Measurements from ENCODE around the gene DEFB126. TPM values are rescaled to one million over a fixed set of nuclear protein-coding genes. Genes with fewer than 3 reads are reported as not detected.
"Not testable (repeated sequence)": the region's sequence is repeated elsewhere in the genome, so short reads cannot be mapped to it uniquely, and the experiment has no call there.

The DEFB126 gene
- total RNA-seq, result not detected in 2 replicates

GRCh38 chr20:142290-142689, at the start of gene DEFB126:
Gene DEFB126, plus strand, starts transcription at chr20:142590. Its CDS starts 39 bp downstream, at chr20:142629.
- no peak for DNase-seq (ENCODE audit: extremely low read depth, low read depth, low spot score)

- no peak for DNase-seq (ENCODE audit: extremely low read depth, low read depth, low spot score)
Observed at GRCh38 chr20:93641-94040, 48.7 kb upstream of the DEFB126 start.

- no peak for DNase-seq (ENCODE audit: extremely low read depth, low read depth, low spot score)
Observed at GRCh38 chr20:95215-95614, 47.2 kb upstream of the DEFB126 start.

- not testable (repeated sequence) for DNase-seq (ENCODE audit: extremely low read depth, low read depth, low spot score)
Observed at GRCh38 chr20:97691-98090, 44.7 kb upstream of the DEFB126 start.

GRCh38 chr20:101975-102374, 40.4 kb upstream of the DEFB126 start:
- DNase-seq (ENCODE audit: extremely low read depth, low read depth, low spot score), result no peak

- no peak for DNase-seq (ENCODE audit: extremely low read depth, low read depth, low spot score)
Observed at GRCh38 chr20:103456-103855, 38.9 kb upstream of the DEFB126 start.

- DNase-seq (ENCODE audit: extremely low read depth, low read depth, low spot score), result no peak
Observed at GRCh38 chr20:112396-112795, 30.0 kb upstream of the DEFB126 start.

GRCh38 chr20:117518-117917, 24.9 kb upstream of the DEFB126 start:
- no peak for DNase-seq (ENCODE audit: extremely low read depth, low read depth, low spot score)

GRCh38 chr20:129786-130323, 12.5 kb upstream of the DEFB126 start:
- DNase-seq (ENCODE audit: extremely low read depth, low read depth, low spot score), result not testable (repeated sequence)

- no peak for DNase-seq (ENCODE audit: extremely low read depth, low read depth, low spot score)
Observed at GRCh38 chr20:137668-138490, 4.5 kb upstream of the DEFB126 start.

- no peak for DNase-seq (ENCODE audit: extremely low read depth, low read depth, low spot score)
Observed at GRCh38 chr20:145877-146276, 3.5 kb downstream of the DEFB126 start.

GRCh38 chr20:152131-152530, 9.7 kb downstream of the DEFB126 start:
- no peak for DNase-seq (ENCODE audit: extremely low read depth, low read depth, low spot score)

GRCh38 chr20:157154-157553, 14.8 kb downstream of the DEFB126 start, which contains the start of gene DEFB127:
Gene DEFB127, plus strand, starts transcription at chr20:157454. Its CDS starts 91 bp downstream, at chr20:157545.
- no peak for DNase-seq (ENCODE audit: extremely low read depth, low read depth, low spot score)

- no peak for DNase-seq (ENCODE audit: extremely low read depth, low read depth, low spot score)
Observed at GRCh38 chr20:164618-165017, 22.2 kb downstream of the DEFB126 start.

- no peak for DNase-seq (ENCODE audit: extremely low read depth, low read depth, low spot score)
Observed at GRCh38 chr20:168876-169275, 26.5 kb downstream of the DEFB126 start.

GRCh38 chr20:184288-184687, 41.9 kb downstream of the DEFB126 start:
- no peak for DNase-seq (ENCODE audit: extremely low read depth, low read depth, low spot score)

- DNase-seq (ENCODE audit: extremely low read depth, low read depth, low spot score), result no peak
Observed at GRCh38 chr20:187733-188132, 45.3 kb downstream of the DEFB126 start.

- no peak for DNase-seq (ENCODE audit: extremely low read depth, low read depth, low spot score)
Observed at GRCh38 chr20:189611-190010, 47.2 kb downstream of the DEFB126 start, which contains the start of gene DEFB128. Gene DEFB128, minus strand, starts transcription at chr20:189711. Its CDS starts 88 bp downstream, at chr20:189623.

Measured in glomerular endothelial cell (primary cell).